B cell (primary cell): ENCODE results near the gene SPDYA.

Experiments
- EZH2 ChIP-seq: IDR thresholded peaks from 2 replicates; pipeline ENCODE4 v1.6.1; 2012; ENCODE audit warnings: borderline replicate concordance, low read depth, mild to moderate bottlenecking, moderate library complexity, low read length; ENCODE audit not compliant: insufficient read depth, poor library complexity, severe bottlenecking
- TF ChIP-seq, protein P1 (sequence below): fragments of 200-600 bp; IDR thresholded peaks from one replicate; pipeline ENCODE4 v1.8.0; 2022; ENCODE audit warnings: antibody characterized with exemption, mild to moderate bottlenecking

DNA sequence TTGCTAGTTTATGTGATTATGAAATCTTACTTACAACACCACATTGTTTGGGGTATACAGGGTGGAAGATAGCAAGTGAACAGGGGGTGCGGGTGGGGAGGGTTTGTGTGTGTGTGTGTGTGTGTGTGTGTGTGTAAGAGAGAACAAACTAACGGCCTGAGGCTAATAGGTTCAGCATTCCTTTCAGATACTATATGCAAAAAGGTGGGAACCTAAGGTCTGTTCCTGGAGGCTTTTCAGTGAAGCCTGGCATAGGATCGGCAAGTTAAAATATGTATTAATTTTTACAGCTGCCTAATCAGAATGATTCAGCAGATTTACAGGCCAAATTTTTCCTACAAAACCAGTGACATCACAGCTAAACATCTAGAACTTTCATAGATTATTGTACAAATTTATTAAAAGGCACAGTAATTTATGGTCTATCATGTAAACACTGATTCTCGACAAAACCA is 7.6 kb upstream of the SPDYA start:
- TF ChIP-seq, protein P1, sequence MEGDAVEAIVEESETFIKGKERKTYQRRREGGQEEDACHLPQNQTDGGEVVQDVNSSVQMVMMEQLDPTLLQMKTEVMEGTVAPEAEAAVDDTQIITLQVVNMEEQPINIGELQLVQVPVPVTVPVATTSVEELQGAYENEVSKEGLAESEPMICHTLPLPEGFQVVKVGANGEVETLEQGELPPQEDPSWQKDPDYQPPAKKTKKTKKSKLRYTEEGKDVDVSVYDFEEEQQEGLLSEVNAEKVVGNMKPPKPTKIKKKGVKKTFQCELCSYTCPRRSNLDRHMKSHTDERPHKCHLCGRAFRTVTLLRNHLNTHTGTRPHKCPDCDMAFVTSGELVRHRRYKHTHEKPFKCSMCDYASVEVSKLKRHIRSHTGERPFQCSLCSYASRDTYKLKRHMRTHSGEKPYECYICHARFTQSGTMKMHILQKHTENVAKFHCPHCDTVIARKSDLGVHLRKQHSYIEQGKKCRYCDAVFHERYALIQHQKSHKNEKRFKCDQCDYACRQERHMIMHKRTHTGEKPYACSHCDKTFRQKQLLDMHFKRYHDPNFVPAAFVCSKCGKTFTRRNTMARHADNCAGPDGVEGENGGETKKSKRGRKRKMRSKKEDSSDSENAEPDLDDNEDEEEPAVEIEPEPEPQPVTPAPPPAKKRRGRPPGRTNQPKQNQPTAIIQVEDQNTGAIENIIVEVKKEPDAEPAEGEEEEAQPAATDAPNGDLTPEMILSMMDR, result no peak
- no peak for TF ChIP-seq EZH2
